HCT116 (cell line): ENCODE measurements around the gene NFATC3. TPM values are rescaled to one million over a fixed set of nuclear protein-coding genes. Genes with fewer than 3 reads are reported as not detected.

Experiments used
- ATAC-seq: fragments of 200-7000 bp; cut with Tn5 transposase; 2 replicates; pipeline ENCODE4 v1.9.1; 2020; ENCODE audit warnings: mild to moderate bottlenecking, moderate library complexity
- BruUV-seq: library from RNA; stranded (reverse); fragments of 400-500 nt; replicated peaks from 2 replicates; lab custom pipeline; 2021; lab: Mats Ljungman, UMichigan
- CTCF ChIA-PET: fragments of 300-600 bp; sonication (Branson Sonifier 250); formaldehyde crosslinking; loops from one replicate; lab custom pipeline; 2021; ENCODE audit warnings: antibody characterized with exemption; lab: Charles Lee
- POLR2A ChIA-PET: fragments of 300-600, 350-600 bp; sonication (Branson Sonifier 250); formaldehyde crosslinking; loops from one replicate; lab custom pipeline; 2021; ENCODE audit warnings: antibody characterized with exemption; lab: Charles Lee
- RAD21 ChIA-PET, 2 experiments: fragments of 300-600 bp; sonication (Branson Sonifier 250); formaldehyde crosslinking; loops; one replicate each; lab custom pipeline; 2023; ENCODE audit warnings: low total read pairs in 2 of 2; ENCODE audit not compliant: uncharacterized antibody in 2 of 2, unreplicated experiment in 2 of 2, low non-redundant PET in 1 of 2; lab: Charles Lee
- DNase-seq: peaks from one replicate; pipeline ENCODE4 v3.0.0-alpha.2; 2010; ENCODE audit warnings: low read depth, low spot score
- H2AFZ ChIP-seq: fragments of 200-600 bp; shearing (Covaris generic), sonication (generic); 2 replicates; pipeline ENCODE4 v1.6.1; 2017; ENCODE audit warnings: low read depth, mixed run types, mixed read lengths, antibody characterized with exemption, low read length; ENCODE audit not compliant: poor library complexity, severe bottlenecking
- H3K27ac ChIP-seq: 2 replicates; pipeline ENCODE4 v1.5.1; 2012; ENCODE audit warnings: low read depth, low read length
- H3K27me3 ChIP-seq: fragments of 200-600 bp; sonication (generic); 2 replicates; pipeline ENCODE4 v1.6.1; 2016; ENCODE audit warnings: mixed run types, low read length, mixed read lengths; ENCODE audit not compliant: insufficient read depth
- H3K36me3 ChIP-seq, 2 experiments: fragments of 200-500 bp in 1 of 2; fragments of 200-600 bp in 1 of 2; sonication (Bioruptor generic) in 1 of 2; sonication (generic) in 1 of 2; 2 replicates each; pipeline versions ENCODE4 v1.5.1 to v1.6.1; 2014 to 2016; ENCODE audit warnings: low read length in 2 of 2, inconsistent platforms in 1 of 2, mixed read lengths in 1 of 2, mixed run types in 1 of 2; ENCODE audit not compliant: insufficient read depth in 2 of 2, control insufficient read depth in 1 of 2
- H3K4me1 ChIP-seq, 2 experiments: fragments of 200-600 bp in 1 of 2; sonication (generic) in 1 of 2; 2 replicates each; pipeline versions ENCODE4 v1.5.1 to v1.6.1; 2012 to 2017; ENCODE audit warnings: low read length in 2 of 2, inconsistent platforms in 1 of 2, mild to moderate bottlenecking in 1 of 2, mixed read lengths in 1 of 2, mixed run types in 1 of 2, moderate library complexity in 1 of 2; ENCODE audit not compliant: insufficient read depth in 2 of 2, control insufficient read depth in 1 of 2
- H3K4me2 ChIP-seq: fragments of 200-600 bp; sonication (generic); 2 replicates; pipeline ENCODE4 v1.6.1; 2017; ENCODE audit warnings: mixed run types, low read length, mixed read lengths
- H3K4me3 ChIP-seq, 2 experiments: fragments of 200-600 bp in 1 of 2; sonication (generic) in 1 of 2; replicated peaks in 1 of 2; 2 replicates each; pipeline ENCODE4 v1.5.1; 2011 to 2016; ENCODE audit warnings: low read length in 2 of 2, control low read depth in 1 of 2, low read depth in 1 of 2, mild to moderate bottlenecking in 1 of 2, mixed read lengths in 1 of 2, mixed run types in 1 of 2
- H3K79me2 ChIP-seq: fragments of 200-600 bp; sonication (generic); 2 replicates; pipeline ENCODE4 v1.6.1; 2017; ENCODE audit warnings: mild to moderate bottlenecking, mixed run types, low read length, moderate library complexity, mixed read lengths; ENCODE audit not compliant: insufficient read depth
- H3K9ac ChIP-seq: fragments of 200-600 bp; sonication (generic); 2 replicates; pipeline ENCODE4 v1.6.1; 2016; ENCODE audit warnings: low read length, mixed read lengths
- H3K9me2 ChIP-seq: fragments of 200-600 bp; sonication (generic), shearing (Covaris generic); 2 replicates; pipeline ENCODE4 v1.6.1; 2017; ENCODE audit warnings: mixed run types, mild to moderate bottlenecking, moderate library complexity; ENCODE audit not compliant: insufficient read depth
- H3K9me3 ChIP-seq, 2 experiments: fragments of 200-500 bp in 1 of 2; fragments of 200-600 bp in 1 of 2; sonication (Bioruptor generic) in 1 of 2; sonication (generic) in 1 of 2; 2 replicates each; pipeline ENCODE4 v1.6.1; 2014 to 2017; ENCODE audit warnings: low read length in 2 of 2, mixed read lengths in 2 of 2, inconsistent platforms in 1 of 2, low read depth in 1 of 2, mild to moderate bottlenecking in 1 of 2, mixed run types in 1 of 2, moderate library complexity in 1 of 2; ENCODE audit not compliant: control insufficient read depth in 1 of 2, insufficient read depth in 1 of 2
- H4K20me1 ChIP-seq: fragments of 200-600 bp; sonication (generic), shearing (Covaris generic); 2 replicates; pipeline ENCODE4 v1.6.1; 2017; ENCODE audit warnings: mixed run types, mild to moderate bottlenecking, moderate library complexity; ENCODE audit not compliant: insufficient read depth
- ATF3 ChIP-seq: IDR thresholded peaks from 2 replicates; pipeline ENCODE4 v1.6.1; 2012
- CTCF ChIP-seq, 3 experiments: fragments of 200-600 bp in 1 of 3; sonication (generic) in 1 of 3; IDR thresholded peaks in 2 of 3; conservative IDR thresholded peaks in 1 of 3; 2 replicates each; pipeline ENCODE4 v1.5.1; 2012 to 2017; ENCODE audit warnings: low read depth in 2 of 3, low read length in 2 of 3, antibody characterized with exemption in 1 of 3, borderline replicate concordance in 1 of 3, control low read depth in 1 of 3, mild to moderate bottlenecking in 1 of 3, mixed read lengths in 1 of 3, mixed run types in 1 of 3, moderate library complexity in 1 of 3; ENCODE audit not compliant: insufficient read depth in 1 of 3
- FOSL1 ChIP-seq: IDR thresholded peaks from 2 replicates; pipeline ENCODE4 v1.6.1; 2012; ENCODE audit warnings: low read depth
- POLR2AphosphoS5 ChIP-seq: IDR thresholded peaks from 2 replicates; pipeline ENCODE4 v1.6.1; 2011; ENCODE audit warnings: mild to moderate bottlenecking, low read depth, low read length, moderate library complexity
- SP1 ChIP-seq: IDR thresholded peaks from 2 replicates; pipeline ENCODE4 v1.6.1; 2012; ENCODE audit warnings: low read depth
- YY1 ChIP-seq: IDR thresholded peaks from 2 replicates; pipeline ENCODE4 v1.6.1; 2011; ENCODE audit warnings: low read length, low read depth, moderate library complexity, mild to moderate bottlenecking; ENCODE audit not compliant: insufficient replicate concordance; ENCODE audit errors: extremely low read depth
- intact Hi-C: fragments of 100-400 bp; cut with micrococcal nuclease; formaldehyde crosslinking; loops from 2 replicates; pipeline ENCODE4 v1.10.0; 2022
- total RNA-seq: library from RNA; stranded (reverse); gene quantifications from one replicate; pipeline ENCODE4 v1.2.1, GENCODE V29; 2021; ENCODE audit not compliant: unreplicated experiment

The NFATC3 gene
- total RNA-seq, 1 experiment from 2014 or later: 25.6 TPM

GRCh38 chr16:68228652-68229051, 143.5 kb downstream of the NFATC3 start (continued):
- TF ChIP-seq YY1: no peak
- TF ChIP-seq FOSL1: no peak
- no peak for TF ChIP-seq POLR2AphosphoS5
- no peak for TF ChIP-seq SP1
- TF ChIP-seq ATF3: no peak

GRCh38 chr16:68229431-68230175, 144.4 kb downstream of the NFATC3 start:
- peaks cover 2% of the 10 kb centered on the region; the same call in 1 of the 2 replicates for H4K20me1 ChIP-seq
- intact Hi-C loops: loop anchor here (1.0 to 10.0 kb wide), 7 partner anchors 135 to 705 kb away; partner anchors contain the start of genes NRN1L and RIPOR1
- ATAC-seq: peak; percentile 15

More at GRCh38 chr16:68229431-68230175, 144.4 kb downstream of the NFATC3 start:
- Histone ChIP-seq H3K9me2 (no peaks in the 10 kb centered on the region), H3K9ac (no peak overlapping the region), H3K36me3 (peaks cover 18 to 51% of the 10 kb centered on the region in 2 experiments; a peak in 3 of 4 replicates), H3K79me2 (peaks cover 27% of the 10 kb centered on the region), H3K9me3 (no peaks in the 10 kb centered on the region), H3K4me3 (no peak overlapping the region), H3K4me2 (no peak overlapping the region), H3K27me3 (no peaks in the 10 kb centered on the region), H2AFZ (no peak overlapping the region), H3K4me1 (peaks cover 16% of the 10 kb centered on the region in 2 experiments), H3K27ac (no peak overlapping the region)
- ChIA-PET POLR2A (no interaction called here), CTCF (interaction anchor here (0.5 to 1.0 kb wide), 2 partner anchors 108 to 136 kb away, joined by 3 to 6 read pairs; no protein-coding TSS in a partner anchor), RAD21 (interaction anchor here in 1 of 2 experiments (1.0 kb wide), 1 partner anchor 136 kb away, joined by 4 read pairs; no protein-coding TSS in a partner anchor)
- TF ChIP-seq CTCF (IDR thresholded peaks at IDR 0.05 in 2 of 3, conservative IDR thresholded peaks at IDR 0.05 in 1 of 3; ENCODE audit: borderline replicate concordance in 1 of 3, insufficient read depth in 1 of 3, low read depth in 2 of 3, low read length in 2 of 3): peak in 2 of 3 experiments; percentile 92 to 93; a peak in 4 of 6 replicates
- no peak for TF ChIP-seq YY1
- TF ChIP-seq SP1: no peak
- BruUV-seq: no TSS peak
- DNase-seq: no peak
